GM12875 (cell line): ENCODE results near the gene PLEKHN1.

Source experiments
- H3K4me3 ChIP-seq: one replicate; pipeline ENCODE4 v1.5.1; 2011; ENCODE audit warnings: low read depth, low read length, control low read depth
- TF ChIP-seq, protein P1 (sequence below): IDR thresholded peaks from 2 replicates; pipeline ENCODE4 v1.5.1; 2011; ENCODE audit warnings: low read depth, mild to moderate bottlenecking, control low read depth, inconsistent platforms, low read length, moderate library complexity, borderline replicate concordance; ENCODE audit not compliant: insufficient read depth

Gene PLEKHN1

GRCh38 chr1:920521-920920 lies 45.8 kb upstream of the PLEKHN1 start:
- TF ChIP-seq, protein P1, sequence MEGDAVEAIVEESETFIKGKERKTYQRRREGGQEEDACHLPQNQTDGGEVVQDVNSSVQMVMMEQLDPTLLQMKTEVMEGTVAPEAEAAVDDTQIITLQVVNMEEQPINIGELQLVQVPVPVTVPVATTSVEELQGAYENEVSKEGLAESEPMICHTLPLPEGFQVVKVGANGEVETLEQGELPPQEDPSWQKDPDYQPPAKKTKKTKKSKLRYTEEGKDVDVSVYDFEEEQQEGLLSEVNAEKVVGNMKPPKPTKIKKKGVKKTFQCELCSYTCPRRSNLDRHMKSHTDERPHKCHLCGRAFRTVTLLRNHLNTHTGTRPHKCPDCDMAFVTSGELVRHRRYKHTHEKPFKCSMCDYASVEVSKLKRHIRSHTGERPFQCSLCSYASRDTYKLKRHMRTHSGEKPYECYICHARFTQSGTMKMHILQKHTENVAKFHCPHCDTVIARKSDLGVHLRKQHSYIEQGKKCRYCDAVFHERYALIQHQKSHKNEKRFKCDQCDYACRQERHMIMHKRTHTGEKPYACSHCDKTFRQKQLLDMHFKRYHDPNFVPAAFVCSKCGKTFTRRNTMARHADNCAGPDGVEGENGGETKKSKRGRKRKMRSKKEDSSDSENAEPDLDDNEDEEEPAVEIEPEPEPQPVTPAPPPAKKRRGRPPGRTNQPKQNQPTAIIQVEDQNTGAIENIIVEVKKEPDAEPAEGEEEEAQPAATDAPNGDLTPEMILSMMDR = no peak
- H3K4me3 ChIP-seq = no peak overlapping the region

- TF ChIP-seq, protein P1 = peak; percentile 13; the same call in 1 of the 2 replicates
- H3K4me3 ChIP-seq = no peak overlapping the region
Measured at GRCh38 chr1:921011-921837, 45.1 kb upstream of the PLEKHN1 start.

GRCh38 chr1:923131-923990 lies 42.9 kb upstream of the PLEKHN1 start, which contains the start of gene SAMD11:
SAMD11 (plus strand) TSS chr1:923923; CDS start chr1:924432, 509 bp downstream.
- no peak within 1 kb of the TSS for H3K4me3 ChIP-seq
- TF ChIP-seq, protein P1 = no peak

GRCh38 chr1:923991-924655 lies 42.2 kb upstream of the PLEKHN1 start:
- TF ChIP-seq, protein P1 = no peak
- H3K4me3 ChIP-seq = no peak overlapping the region

- H3K4me3 ChIP-seq = no peak overlapping the region
- TF ChIP-seq, protein P1 = no peak
Measured at GRCh38 chr1:924656-925560, 41.4 kb upstream of the PLEKHN1 start.
